OCI-LY7 (cell line): ENCODE data around the gene ANKRD17. TPM values are rescaled to one million over a fixed set of nuclear protein-coding genes. Genes with fewer than 3 reads are reported as not detected.
A peak's percentile ranks its signal among the peaks of the same experiment; 100 is the strongest.

ENCODE experiments used
- BruUV-seq: library from RNA; stranded (reverse); fragments of 400-500 nt; replicated peaks from 2 replicates; lab custom pipeline; 2021; lab: Mats Ljungman, UMichigan
- CTCF ChIA-PET: fragments of 300-600 bp; sonication (Branson Sonifier 250); formaldehyde crosslinking; loops from one replicate; lab custom pipeline; 2022; ENCODE audit warnings: antibody characterized with exemption; ENCODE audit not compliant: unreplicated experiment; lab: Charles Lee
- POLR2A ChIA-PET: fragments of 300-600 bp; sonication (Branson Sonifier 250); formaldehyde crosslinking; loops from one replicate; lab custom pipeline; 2022; ENCODE audit warnings: antibody characterized with exemption; lab: Charles Lee
- DNase-seq: peaks from one replicate; pipeline ENCODE4 v3.0.0-alpha.2; 2015; ENCODE audit warnings: low spot score
- H2AFZ ChIP-seq: fragments of 200-600 bp; sonication (generic), shearing (Covaris generic); 2 replicates; pipeline ENCODE4 v1.6.1; 2014; ENCODE audit warnings: mild to moderate bottlenecking, antibody characterized with exemption, low read length, moderate library complexity
- H3K27ac ChIP-seq: fragments of 200-600 bp; sonication (generic); 2 replicates; pipeline ENCODE4 v1.5.1; 2014; ENCODE audit warnings: mixed run types, low read depth, mild to moderate bottlenecking, moderate library complexity, low read length, inconsistent platforms; ENCODE audit not compliant: poor library complexity, severe bottlenecking
- H3K36me3 ChIP-seq: fragments of 200-600 bp; sonication (generic); 2 replicates; pipeline ENCODE4 v1.6.1; 2014; ENCODE audit warnings: mild to moderate bottlenecking, antibody characterized with exemption, low read length, moderate library complexity, mixed read lengths; ENCODE audit not compliant: insufficient read depth
- H3K4me1 ChIP-seq: fragments of 200-600 bp; sonication (generic); 2 replicates; pipeline ENCODE4 v1.5.1; 2014; ENCODE audit warnings: mild to moderate bottlenecking, low read length; ENCODE audit not compliant: insufficient read depth, poor library complexity, severe bottlenecking
- H3K4me2 ChIP-seq: fragments of 200-600 bp; sonication (generic); 2 replicates; pipeline ENCODE4 v1.6.1; 2014; ENCODE audit warnings: mild to moderate bottlenecking, low read length
- H3K4me3 ChIP-seq: fragments of 200-600 bp; sonication (generic); 2 replicates; pipeline ENCODE4 v1.5.1; 2014; ENCODE audit warnings: mild to moderate bottlenecking, low read depth, low read length; ENCODE audit not compliant: poor library complexity, severe bottlenecking
- H3K79me2 ChIP-seq: fragments of 200-600 bp; sonication (generic); 2 replicates; pipeline ENCODE4 v1.6.1; 2016; ENCODE audit warnings: low read depth, mild to moderate bottlenecking, low read length, moderate library complexity, mixed read lengths; ENCODE audit not compliant: insufficient read depth
- H3K9me2 ChIP-seq: fragments of 200-600 bp; sonication (generic); 2 replicates; pipeline ENCODE4 v1.6.1; 2016; ENCODE audit warnings: mild to moderate bottlenecking, low read length, mixed read lengths; ENCODE audit not compliant: insufficient read depth
- H3K9me3 ChIP-seq: fragments of 200-600 bp; sonication (generic); 2 replicates; pipeline ENCODE4 v1.6.1; 2014; ENCODE audit warnings: mild to moderate bottlenecking, mixed run types, low read length, mixed read lengths
- H4K20me1 ChIP-seq: fragments of 200-600 bp; sonication (generic); 2 replicates; pipeline ENCODE4 v1.6.1; 2014; ENCODE audit warnings: mild to moderate bottlenecking, antibody characterized with exemption, low read length, moderate library complexity, mixed read lengths; ENCODE audit not compliant: insufficient read depth
- CTCF ChIP-seq: fragments of 200-600 bp; sonication (generic); conservative IDR thresholded peaks from 2 replicates; pipeline ENCODE4 v1.5.1; 2014; ENCODE audit warnings: mild to moderate bottlenecking, antibody characterized with exemption, low read length, moderate library complexity, mixed read lengths
- EZH2phosphoT487 ChIP-seq: fragments of 200-600 bp; sonication (generic); IDR thresholded peaks from 2 replicates; pipeline ENCODE4 v1.6.1; 2018; ENCODE audit warnings: low read depth, borderline replicate concordance, mild to moderate bottlenecking, mixed run types, antibody characterized with exemption, low read length, moderate library complexity, mixed read lengths
- intact Hi-C: fragments of 100-400 bp; cut with micrococcal nuclease; formaldehyde crosslinking; loops from one replicate; pipeline ENCODE4 v1.10.0; 2022; ENCODE audit not compliant: unreplicated experiment
- total RNA-seq, 2 experiments: library from RNA; depleted of rRNA in 1 of 2; stranded (reverse); fragments of >200 nt in 1 of 2; shearing (Covaris generic) in 1 of 2; gene quantifications; 2 replicates each; pipeline ENCODE4 v1.2.3, GENCODE V29; 2014 to 2022

Gene ANKRD17
- total RNA-seq, 2 experiments from 2014 or later = 39.4 to 77.4 TPM

- CTCF ChIA-PET = no interaction called here
- peak overlapping the region; percentile 99 for H3K4me3 ChIP-seq
- TSS peak; percentile 86 for BruUV-seq
- peak; percentile 46 for DNase-seq
- H3K27ac ChIP-seq = peak overlapping the region; percentile 84
- intact Hi-C loops = loop anchor here (1.0 to 10.0 kb wide), 5 partner anchors 117 to 557 kb away; partner anchors contain the start of gene COX18
- H4K20me1 ChIP-seq = peaks cover 21% of the 10 kb centered on the region
- POLR2A ChIA-PET = interaction anchor here (0.7 to 3.1 kb wide), 16 partner anchors 8 to 898 kb away, joined by 3 to 20 read pairs (median 4); no protein-coding TSS in a partner anchor
- peak overlapping the region; percentile 67; the same call in 1 of the 2 replicates for H2AFZ ChIP-seq
- peak overlapping the region; percentile 92 for H3K4me2 ChIP-seq
- H3K9me3 ChIP-seq = no peaks in the 10 kb centered on the region
- H3K9me2 ChIP-seq = no peaks in the 10 kb centered on the region
- TF ChIP-seq CTCF (no peak), EZH2phosphoT487 (no peak)
- H3K79me2 ChIP-seq = peaks cover 60% of the 10 kb centered on the region
- peaks cover 43% of the 10 kb centered on the region for H3K4me1 ChIP-seq
- peaks cover 42% of the 10 kb centered on the region for H3K36me3 ChIP-seq
Observed at GRCh38 chr4:73259571-73260090, 1.0 kb upstream of the ANKRD17 start.

DNA sequence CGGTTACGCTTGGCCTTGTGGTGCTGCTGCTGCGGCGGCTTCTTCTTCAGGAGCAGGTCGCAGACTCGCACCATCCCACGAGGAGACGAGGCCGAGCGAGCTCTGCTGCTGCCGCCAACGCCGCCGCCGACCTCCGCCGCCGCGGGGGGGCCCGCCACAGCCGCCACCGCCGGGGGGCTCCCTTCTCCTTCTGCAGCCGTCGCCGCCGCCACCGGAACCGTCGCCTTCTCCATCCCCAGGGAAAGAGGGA is 237 bp downstream of the ANKRD17 start:
- Histone ChIP-seq H3K27ac (peak overlapping the region; percentile 84), H3K9me3 (no peaks in the 10 kb centered on the region), H3K4me1 (peaks cover 55% of the 10 kb centered on the region), H3K4me3 (peak overlapping the region; percentile 99), H2AFZ (peak overlapping the region; percentile 67), H3K36me3 (peaks cover 54% of the 10 kb centered on the region), H3K79me2 (peaks cover 73% of the 10 kb centered on the region), H4K20me1 (peaks cover 32% of the 10 kb centered on the region), H3K9me2 (no peaks in the 10 kb centered on the region), H3K4me2 (peak overlapping the region; percentile 92)
- peak; percentile 70 for DNase-seq
- no TSS peak for BruUV-seq
- ChIA-PET POLR2A (interaction anchor here (0.5 to 3.1 kb wide), 12 partner anchors 10 to 1451 kb away, joined by 3 to 20 read pairs (median 4); partner anchors contain the start of gene RASSF6), CTCF (interaction anchor here (0.6 kb wide), 1 partner anchor 1040 kb away, joined by 7 read pairs; no protein-coding TSS in a partner anchor)
- intact Hi-C loops = loop anchor here (2.0 to 10.0 kb wide), 4 partner anchors 116 to 556 kb away; no protein-coding TSS in a partner anchor
- peak; percentile 62; the same call in 1 of the 2 replicates for TF ChIP-seq CTCF
- TF ChIP-seq EZH2phosphoT487 = no peak
